GM12878 (cell line): ENCODE results near the gene SEPTIN10. TPM values are rescaled to one million over a fixed set of nuclear protein-coding genes. Genes with fewer than 3 reads are reported as not detected.

Experiments
- ATAC-seq: fragments of 200-7000 bp; cut with Tn5 transposase; 3 replicates; pipeline ENCODE4 v1.9.1; 2020; ENCODE audit warnings: mild to moderate bottlenecking, moderate library complexity
- BruUV-seq: library from RNA; stranded (reverse); fragments of 400-500 nt; replicated peaks from 2 replicates; lab custom pipeline; 2021; lab: Mats Ljungman, UMichigan
- CTCF ChIA-PET: fragments of 300-600 bp; sonication (Branson Sonifier 250); formaldehyde crosslinking; extraction: SDS; loops from one replicate; lab custom pipeline; 2021; ENCODE audit warnings: inconsistent platforms; lab: Yijun Ruan, JAX
- POLR2A ChIA-PET: fragments of 350-600 bp; formaldehyde crosslinking; extraction: SDS; loops from one replicate; lab custom pipeline; 2021; ENCODE audit warnings: inconsistent platforms; lab: Charles Lee
- RAD21 ChIA-PET: fragments of 300-600 bp; sonication (Branson Sonifier 250); formaldehyde crosslinking; loops from one replicate; lab custom pipeline; 2023; ENCODE audit warnings: antibody characterized with exemption; ENCODE audit not compliant: unreplicated experiment; lab: Charles Lee
- SMC1A ChIA-PET: fragments of 300-600 bp; sonication (Branson Sonifier 250); formaldehyde crosslinking; loops from one replicate; lab custom pipeline; 2023; ENCODE audit not compliant: unreplicated experiment, uncharacterized antibody; lab: Charles Lee
- DNase-seq: peaks from one replicate; pipeline ENCODE4 v3.0.0-alpha.2; 2011; ENCODE audit warnings: low read depth, low spot score
- FAIRE-seq: peaks from 3 replicates; lab custom pipeline; 2011; peaks lifted over from hg19 to GRCh38; lab: Jason Lieb, UNC
- H2AFZ ChIP-seq: 2 replicates; pipeline ENCODE4 v1.6.0; 2011; ENCODE audit warnings: low read depth, low read length, control low read depth; ENCODE audit not compliant: control insufficient read depth
- H3K27ac ChIP-seq: 2 replicates; pipeline ENCODE4 v1.5.1; 2011; ENCODE audit warnings: control low read depth; ENCODE audit not compliant: control insufficient read depth, insufficient read depth
- H3K27me3 ChIP-seq, 2 experiments: replicated peaks in 1 of 2; 2 replicates each; pipeline versions ENCODE4 v1.6.0 to v1.6.1; 2011; ENCODE audit warnings: low read length in 1 of 2; ENCODE audit not compliant: control insufficient read depth in 2 of 2, insufficient read depth in 2 of 2
- H3K36me3 ChIP-seq, 2 experiments: 2 replicates each; pipeline ENCODE4 v1.5.1; 2011; ENCODE audit warnings: low read length in 1 of 2; ENCODE audit not compliant: control insufficient read depth in 2 of 2, insufficient read depth in 2 of 2
- H3K4me1 ChIP-seq: 2 replicates; pipeline ENCODE4 v1.6.1; 2011; ENCODE audit warnings: mild to moderate bottlenecking, low read length, moderate library complexity, mixed read lengths; ENCODE audit not compliant: control insufficient read depth, insufficient read depth
- H3K4me2 ChIP-seq: 2 replicates; pipeline ENCODE4 v1.6.0; 2011; ENCODE audit warnings: control low read depth; ENCODE audit not compliant: control insufficient read depth, insufficient read depth
- H3K4me3 ChIP-seq: fragments of 200-600 bp; sonication (generic); 2 replicates; pipeline ENCODE4 v1.5.1; 2016
- H3K79me2 ChIP-seq: 2 replicates; pipeline ENCODE4 v1.6.0; 2011; ENCODE audit warnings: low read length; ENCODE audit not compliant: control insufficient read depth, insufficient read depth
- H3K9ac ChIP-seq: 2 replicates; pipeline ENCODE4 v1.8.0; 2011; ENCODE audit warnings: low read length, control low read depth, mixed read lengths; ENCODE audit not compliant: control insufficient read depth, insufficient read depth
- H3K9me3 ChIP-seq: replicated peaks from 3 replicates; pipeline ENCODE4 v1.5.1; 2011; ENCODE audit warnings: mild to moderate bottlenecking, low read length; ENCODE audit not compliant: control insufficient read depth, insufficient read depth
- H4K20me1 ChIP-seq: 2 replicates; pipeline ENCODE4 v1.6.0; 2011; ENCODE audit not compliant: control insufficient read depth, insufficient read depth
- BHLHE40 ChIP-seq, 2 experiments: fragments of 450-650 bp in 1 of 2; IDR thresholded peaks; 2 replicates each; pipeline ENCODE4 v1.6.1; 2011 to 2017; ENCODE audit warnings: low read depth in 2 of 2, borderline replicate concordance in 1 of 2, improper control_type of control experiment in 1 of 2, low read length in 1 of 2, mild to moderate bottlenecking in 1 of 2
- CEBPB ChIP-seq, 2 experiments: fragments of 150-350 bp in 1 of 2; IDR thresholded peaks; 2 replicates each; pipeline ENCODE4 v1.6.1; 2012 to 2014; ENCODE audit warnings: low read depth in 2 of 2, low read length in 2 of 2, borderline replicate concordance in 1 of 2, inconsistent platforms in 1 of 2
- CHD4 ChIP-seq: fragments of 200-600 bp; sonication (generic); IDR thresholded peaks from 2 replicates; pipeline ENCODE4 v1.6.1; 2016; ENCODE audit warnings: mild to moderate bottlenecking
- ETV6 ChIP-seq, 2 experiments: fragments of 450-650 bp in 1 of 2; IDR thresholded peaks in 1 of 2; conservative IDR thresholded peaks in 1 of 2; 2 replicates each; pipeline ENCODE4 v1.6.1; 2014; ENCODE audit warnings: antibody characterized with exemption in 1 of 2, borderline replicate concordance in 1 of 2, low read depth in 1 of 2, mild to moderate bottlenecking in 1 of 2, moderate library complexity in 1 of 2
- HDAC6 ChIP-seq: fragments of 200-600 bp; sonication (generic); IDR thresholded peaks from one replicate; pipeline ENCODE4 v1.8.0; 2017; ENCODE audit warnings: antibody characterized with exemption; ENCODE audit not compliant: unreplicated experiment
- MEF2B ChIP-seq: fragments of 450-650 bp; IDR thresholded peaks from 2 replicates; pipeline ENCODE4 v1.6.1; 2018; ENCODE audit warnings: mild to moderate bottlenecking, moderate library complexity; ENCODE audit not compliant: partially characterized antibody, poor library complexity, severe bottlenecking
- MXI1 ChIP-seq: fragments of 150-350 bp; IDR thresholded peaks from 2 replicates; pipeline ENCODE4 v1.6.1; 2011; ENCODE audit warnings: low read depth, mild to moderate bottlenecking, inconsistent platforms, low read length, improper control_type of control experiment
- PAX8 ChIP-seq: fragments of 450-650 bp; IDR thresholded peaks from 2 replicates; pipeline ENCODE4 v1.6.1; 2017; ENCODE audit warnings: mild to moderate bottlenecking, moderate library complexity
- POLR2AphosphoS5 ChIP-seq: IDR thresholded peaks from 2 replicates; pipeline ENCODE4 v1.6.1; 2011; ENCODE audit warnings: mild to moderate bottlenecking, low read length, inconsistent platforms
- RELA ChIP-seq: fragments of 450-650 bp; IDR thresholded peaks from 2 replicates; pipeline ENCODE4 v1.8.0; 2014; ENCODE audit warnings: borderline replicate concordance; ENCODE audit not compliant: partially characterized antibody
- SMC3 ChIP-seq: IDR thresholded peaks from 2 replicates; pipeline ENCODE4 v1.6.1; 2011; ENCODE audit warnings: low read length, improper control_type of control experiment, borderline replicate concordance
- SREBF2 ChIP-seq: IDR thresholded peaks from 2 replicates; pipeline ENCODE4 v1.6.1; 2012; ENCODE audit warnings: mild to moderate bottlenecking, low read length
- SUPT20H ChIP-seq: IDR thresholded peaks from 2 replicates; pipeline ENCODE4 v1.6.1; 2011; ENCODE audit warnings: low read depth, mild to moderate bottlenecking, low read length, moderate library complexity, borderline replicate concordance; ENCODE audit not compliant: control insufficient read depth
- TARDBP ChIP-seq: IDR thresholded peaks from 2 replicates; pipeline ENCODE4 v1.6.1; 2016; ENCODE audit warnings: borderline replicate concordance
- WGBS: methylation state at CpG from one replicate; pipeline ENCODE4 v1.1.6; 2016; ENCODE audit warnings: low lambda C conversion rate; ENCODE audit not compliant: insufficient replicate concordance, insufficient coverage; ENCODE audit errors: missing lambda C conversion rate; 5-methylcytosine and 5-hydroxymethylcytosine counted together
- in situ Hi-C: fragments of 300-500 bp; cut with MboI; formaldehyde crosslinking; loops from 9 replicates; pipeline ENCODE4 v1.14.3; 2018; ENCODE audit warnings: mixed read lengths
- intact Hi-C: fragments of 100-400 bp; cut with micrococcal nuclease; formaldehyde crosslinking; loops from one replicate; pipeline ENCODE4 v1.14.2; 2022; ENCODE audit not compliant: unreplicated experiment
- polyA plus RNA-seq, 11 experiments: library from polyadenylated mRNA; depleted of rRNA in 4 of 11; unstranded in 6 of 11; stranded (reverse) in 5 of 11; fragments of >200 nt; fragmentation: Nextera tagmentation in 4 of 11; fragmentation: Illumina TruSeq in 1 of 11; extraction: Ambion mirVana in 4 of 11; extraction: Trizol in 1 of 11; gene quantifications; 1 replicate in 1 of 11; 2 replicates in 10 of 11; pipeline versions ENCODE4 v1.2.1 to v1.2.3, GENCODE V29; 2011 to 2016; ENCODE audit warnings: inconsistent platforms in 2 of 11, missing spikeins in 2 of 11, low read depth in 1 of 11
- total RNA-seq, 4 experiments: library from RNA; depleted of rRNA in 3 of 4; stranded (reverse); fragments of >200 nt in 3 of 4; fragmentation: Illumina TruSeq in 1 of 4; extraction: Trizol in 1 of 4; gene quantifications; 2 replicates each; pipeline versions ENCODE4 v1.2.1 to v1.2.3, GENCODE V29; 2013 to 2021
- TF ChIP-seq, protein P1 (sequence below): IDR thresholded peaks from 2 replicates; pipeline ENCODE4 v1.6.1; 2012; ENCODE audit warnings: mild to moderate bottlenecking, low read depth, low read length
- TF ChIP-seq, protein P2 (sequence below): fragments of 450-650 bp; IDR thresholded peaks from 2 replicates; pipeline ENCODE4 v1.6.1; 2016; ENCODE audit warnings: mild to moderate bottlenecking

SEPTIN10 gene
- total and polyA plus RNA-seq, 10 of the 15 experiments (the other 5 are each of a cell fraction or from before 2014, with no cell fraction given), result 20.2 to 132 (median 62.7) TPM

DNA sequence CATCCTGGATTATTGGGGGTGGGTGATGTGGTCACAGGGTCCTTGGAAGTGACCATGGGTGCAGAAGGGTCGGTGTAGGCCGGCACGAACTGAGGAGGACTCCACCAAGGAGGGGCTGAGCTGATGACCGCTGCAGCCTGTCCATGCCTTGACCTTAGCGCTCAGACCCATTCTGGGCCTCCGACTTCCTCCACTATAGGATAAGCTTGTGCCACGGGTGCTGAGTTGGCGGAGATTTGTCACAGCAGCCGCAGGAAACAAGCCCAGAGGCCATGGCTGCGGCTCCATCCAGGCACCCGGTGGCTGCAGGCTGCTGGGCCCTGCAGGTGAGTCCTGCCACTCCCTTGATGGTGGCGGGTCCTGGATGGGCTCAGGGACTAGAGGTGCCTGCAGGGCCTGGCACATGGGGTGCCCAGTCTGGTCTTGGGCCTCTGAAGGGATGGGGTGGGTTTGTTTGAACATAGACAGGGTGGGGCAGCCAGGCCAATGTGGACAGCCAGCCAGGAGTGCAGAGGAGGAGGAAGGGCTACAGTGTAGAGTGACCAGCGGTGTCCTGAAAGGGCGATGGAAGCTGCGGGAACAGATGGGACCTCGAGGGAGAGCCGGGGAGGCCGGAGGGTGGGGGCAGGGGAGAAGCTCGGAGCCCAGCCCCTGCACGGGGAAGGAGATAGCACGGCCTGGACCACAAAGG lies 84.8 kb downstream of the SEPTIN10 start:
- ATAC-seq, result no peak
- H3K4me2 ChIP-seq, result no peak overlapping the region
- TF ChIP-seq SMC3 (no peak), RELA (no peak), ETV6 (conservative IDR thresholded peaks at IDR 0.05 in 1 of 2, IDR thresholded peaks at IDR 0.05 in 1 of 2; ENCODE audit: borderline replicate concordance in 1 of 2, low read depth in 1 of 2) (no peak), POLR2AphosphoS5 (no peak), CEBPB (IDR thresholded peaks at IDR 0.05; ENCODE audit: borderline replicate concordance in 1 of 2, low read depth in 2 of 2, low read length in 2 of 2) (no peak), CHD4 (no peak), BHLHE40 (IDR thresholded peaks at IDR 0.05; ENCODE audit: borderline replicate concordance in 1 of 2, low read depth in 2 of 2, low read length in 1 of 2) (no peak), SUPT20H (no peak), TARDBP (no peak), MXI1 (no peak), HDAC6 (no peak), PAX8 (no peak), SREBF2 (no peak), MEF2B (no peak)
- TF ChIP-seq, protein P1, sequence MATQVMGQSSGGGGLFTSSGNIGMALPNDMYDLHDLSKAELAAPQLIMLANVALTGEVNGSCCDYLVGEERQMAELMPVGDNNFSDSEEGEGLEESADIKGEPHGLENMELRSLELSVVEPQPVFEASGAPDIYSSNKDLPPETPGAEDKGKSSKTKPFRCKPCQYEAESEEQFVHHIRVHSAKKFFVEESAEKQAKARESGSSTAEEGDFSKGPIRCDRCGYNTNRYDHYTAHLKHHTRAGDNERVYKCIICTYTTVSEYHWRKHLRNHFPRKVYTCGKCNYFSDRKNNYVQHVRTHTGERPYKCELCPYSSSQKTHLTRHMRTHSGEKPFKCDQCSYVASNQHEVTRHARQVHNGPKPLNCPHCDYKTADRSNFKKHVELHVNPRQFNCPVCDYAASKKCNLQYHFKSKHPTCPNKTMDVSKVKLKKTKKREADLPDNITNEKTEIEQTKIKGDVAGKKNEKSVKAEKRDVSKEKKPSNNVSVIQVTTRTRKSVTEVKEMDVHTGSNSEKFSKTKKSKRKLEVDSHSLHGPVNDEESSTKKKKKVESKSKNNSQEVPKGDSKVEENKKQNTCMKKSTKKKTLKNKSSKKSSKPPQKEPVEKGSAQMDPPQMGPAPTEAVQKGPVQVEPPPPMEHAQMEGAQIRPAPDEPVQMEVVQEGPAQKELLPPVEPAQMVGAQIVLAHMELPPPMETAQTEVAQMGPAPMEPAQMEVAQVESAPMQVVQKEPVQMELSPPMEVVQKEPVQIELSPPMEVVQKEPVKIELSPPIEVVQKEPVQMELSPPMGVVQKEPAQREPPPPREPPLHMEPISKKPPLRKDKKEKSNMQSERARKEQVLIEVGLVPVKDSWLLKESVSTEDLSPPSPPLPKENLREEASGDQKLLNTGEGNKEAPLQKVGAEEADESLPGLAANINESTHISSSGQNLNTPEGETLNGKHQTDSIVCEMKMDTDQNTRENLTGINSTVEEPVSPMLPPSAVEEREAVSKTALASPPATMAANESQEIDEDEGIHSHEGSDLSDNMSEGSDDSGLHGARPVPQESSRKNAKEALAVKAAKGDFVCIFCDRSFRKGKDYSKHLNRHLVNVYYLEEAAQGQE, result no peak
- TF ChIP-seq, protein P2, sequence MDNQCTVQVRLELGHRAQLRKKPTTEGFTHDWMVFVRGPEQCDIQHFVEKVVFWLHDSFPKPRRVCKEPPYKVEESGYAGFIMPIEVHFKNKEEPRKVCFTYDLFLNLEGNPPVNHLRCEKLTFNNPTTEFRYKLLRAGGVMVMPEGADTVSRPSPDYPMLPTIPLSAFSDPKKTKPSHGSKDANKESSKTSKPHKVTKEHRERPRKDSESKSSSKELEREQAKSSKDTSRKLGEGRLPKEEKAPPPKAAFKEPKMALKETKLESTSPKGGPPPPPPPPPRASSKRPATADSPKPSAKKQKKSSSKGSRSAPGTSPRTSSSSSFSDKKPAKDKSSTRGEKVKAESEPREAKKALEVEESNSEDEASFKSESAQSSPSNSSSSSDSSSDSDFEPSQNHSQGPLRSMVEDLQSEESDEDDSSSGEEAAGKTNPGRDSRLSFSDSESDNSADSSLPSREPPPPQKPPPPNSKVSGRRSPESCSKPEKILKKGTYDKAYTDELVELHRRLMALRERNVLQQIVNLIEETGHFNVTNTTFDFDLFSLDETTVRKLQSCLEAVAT, result no peak
- TF ChIP-seq, all 136 proteins: peak for 0
- no peak overlapping the region for H2AFZ ChIP-seq
- H3K9me3 ChIP-seq, result no peaks in the 10 kb centered on the region
- BruUV-seq, result no TSS peak
- POLR2A ChIA-PET, result no interaction called here
- intact Hi-C loops (no loop called here), in situ Hi-C loops (no loop called here)
- H3K4me3 ChIP-seq, result no peak overlapping the region
- RAD21 ChIA-PET, result no interaction called here
- no peaks in the 10 kb centered on the region for H3K79me2 ChIP-seq
- H3K36me3 ChIP-seq, result no peaks in the 10 kb centered on the region
- H3K27me3 ChIP-seq, result no peaks in the 10 kb centered on the region
- SMC1A ChIA-PET, result interaction anchor here (0.9 kb wide), 1 partner anchor 11 kb away, joined by 3 read pairs; no protein-coding TSS in a partner anchor
- H3K4me1 ChIP-seq, result no peaks in the 10 kb centered on the region
- H4K20me1 ChIP-seq, result no peaks in the 10 kb centered on the region
- CTCF ChIA-PET, result interaction anchor here (1.4 kb wide), 1 partner anchor 17 kb away, joined by 3 read pairs; no protein-coding TSS in a partner anchor
- H3K27ac ChIP-seq, result no peak overlapping the region
- DNase-seq (no peak), FAIRE-seq (no peak)
- H3K9ac ChIP-seq, result no peak overlapping the region
- WGBS, result 41% methylated on average over 20 of the region's 21 CpGs
